CD4-positive, alpha-beta T cell treated with Interleukin-10 for 1 hour (primary cell): ENCODE measurements around the gene RALGAPA2.

Source experiments
- DNase-seq: peaks from one replicate; pipeline ENCODE4 v3.0.0-alpha.2; 2020

Gene RALGAPA2

GRCh38 chr20:20454850-20455627 lies 257.4 kb downstream of the RALGAPA2 start:
- DNase-seq: no peak

DNA sequence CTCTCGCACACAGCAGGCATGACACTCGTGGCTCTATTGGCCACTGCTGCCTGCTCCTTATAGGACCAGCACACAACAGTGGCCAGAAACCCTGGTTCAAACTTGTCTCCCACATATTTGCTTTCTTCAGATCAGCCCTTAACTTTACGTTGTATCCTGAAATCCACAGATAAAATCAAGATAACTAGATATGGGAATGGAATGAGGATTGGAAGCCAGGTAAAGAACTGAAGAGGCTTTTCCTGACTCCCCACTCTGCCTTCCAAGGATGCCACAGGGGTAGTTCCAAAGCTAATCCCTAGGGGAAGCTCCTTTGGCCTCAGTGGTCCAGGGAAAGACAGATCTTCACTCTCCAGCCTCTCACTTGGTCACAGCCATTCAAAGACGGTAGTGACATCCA lies 258.1 kb downstream of the RALGAPA2 start:
- DNase-seq: no peak

DNA sequence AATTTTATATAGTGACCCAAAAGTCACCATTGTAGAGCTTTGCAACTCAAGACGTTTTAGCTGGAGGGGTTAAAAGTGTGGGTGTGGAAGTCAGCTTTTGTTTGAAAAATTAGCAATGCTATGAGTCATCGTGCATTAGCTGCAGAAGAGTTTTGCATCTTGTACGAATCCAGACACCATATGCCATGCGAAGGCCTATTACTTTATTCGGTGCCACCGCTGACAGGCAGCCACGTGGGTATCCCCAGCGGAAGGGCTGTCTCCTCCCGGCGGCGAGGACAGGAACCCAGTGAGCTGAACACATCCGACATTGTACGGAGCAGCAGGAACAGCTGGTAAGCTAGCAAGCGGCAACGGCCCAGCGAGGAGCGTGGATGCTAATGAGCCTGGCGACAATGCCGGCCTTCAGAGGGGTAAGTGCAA lies 260.2 kb downstream of the RALGAPA2 start:
- peak; percentile 56 for DNase-seq

GRCh38 chr20:20450521-20450920 lies 261.9 kb downstream of the RALGAPA2 start:
- DNase-seq: no peak

DNA sequence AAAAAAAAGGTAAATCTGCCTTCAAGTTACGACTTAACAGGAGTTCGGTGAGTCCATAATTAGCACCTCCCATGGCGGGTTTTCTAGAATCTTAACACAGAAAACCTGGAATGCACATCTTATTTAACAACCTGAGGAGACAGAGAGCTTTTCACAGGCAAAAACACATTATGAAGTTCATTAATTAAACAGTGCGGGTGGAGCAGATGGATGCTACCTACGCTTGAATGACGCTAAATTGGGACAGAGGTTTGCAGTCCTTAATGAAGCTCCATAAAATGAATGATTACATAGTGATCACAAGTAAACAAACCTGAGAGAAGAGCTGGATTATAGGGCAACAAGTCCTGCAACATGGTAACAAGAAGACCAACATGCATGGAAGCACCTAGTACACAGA lies 263.6 kb downstream of the RALGAPA2 start:
- DNase-seq: no peak

DNA sequence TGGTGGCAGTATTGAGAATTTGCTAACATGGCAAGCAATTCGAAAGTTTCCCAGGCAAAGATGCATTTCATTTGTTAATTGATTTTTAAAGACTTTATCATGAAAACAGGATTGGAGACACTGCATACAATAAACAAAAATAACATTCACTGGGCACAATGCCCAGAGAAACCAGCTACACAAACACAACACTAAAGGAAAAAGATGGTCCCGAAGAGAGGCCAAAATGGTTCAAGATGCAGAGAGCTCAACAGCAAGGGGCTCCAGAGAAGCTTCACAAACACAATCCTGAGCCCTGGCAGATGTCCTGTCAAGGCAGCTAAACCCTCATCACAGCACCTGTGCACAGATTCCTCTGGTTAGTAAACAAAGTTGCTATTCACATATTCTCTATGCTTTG lies 265.2 kb downstream of the RALGAPA2 start:
- DNase-seq: no peak

- DNase-seq: no peak
Observed at GRCh38 chr20:20446425-20447015, 265.9 kb downstream of the RALGAPA2 start.

DNA sequence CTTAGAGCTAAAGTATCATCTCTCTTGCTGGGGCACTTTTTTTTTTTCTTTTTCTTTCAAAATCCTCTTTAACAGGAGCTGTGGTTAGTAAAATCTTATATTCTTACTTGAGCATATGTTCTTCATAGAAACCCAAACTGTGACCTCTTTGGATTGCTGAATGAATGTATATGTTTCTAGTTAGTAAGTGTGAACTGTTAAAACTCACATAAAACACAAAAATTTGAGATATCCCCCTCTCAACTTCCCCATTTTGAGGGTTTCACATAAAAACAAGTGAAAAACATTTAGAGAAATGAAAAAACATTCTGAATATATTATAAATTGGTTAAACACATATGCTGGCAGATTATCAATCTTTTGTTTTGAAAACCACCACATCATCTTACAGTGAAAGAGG lies 266.4 kb downstream of the RALGAPA2 start:
- DNase-seq: no peak

DNA sequence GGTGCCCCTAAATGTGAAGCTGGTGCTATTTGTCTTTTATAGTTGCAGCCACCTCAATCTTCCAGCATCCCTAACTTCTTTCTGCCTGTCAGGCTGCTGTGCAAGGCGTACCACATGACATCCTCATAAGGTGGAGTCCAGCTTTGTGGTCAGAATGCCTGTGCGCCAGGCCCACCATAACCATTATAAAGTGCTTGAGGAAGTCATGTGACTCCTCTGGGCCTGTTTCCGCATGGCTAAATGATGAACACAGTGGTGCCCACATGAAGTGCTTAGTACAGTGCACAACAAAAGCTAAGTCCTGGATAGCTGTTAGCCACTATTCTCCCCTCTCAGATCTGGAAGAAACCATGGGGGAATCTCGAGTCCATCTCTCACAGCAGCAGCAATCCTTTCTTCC lies 268.9 kb downstream of the RALGAPA2 start:
- no peak for DNase-seq

- no peak for DNase-seq
Observed at GRCh38 chr20:20442466-20442865, 270.0 kb downstream of the RALGAPA2 start.

- DNase-seq: no peak
Observed at GRCh38 chr20:20440886-20441658, 271.4 kb downstream of the RALGAPA2 start.

DNA sequence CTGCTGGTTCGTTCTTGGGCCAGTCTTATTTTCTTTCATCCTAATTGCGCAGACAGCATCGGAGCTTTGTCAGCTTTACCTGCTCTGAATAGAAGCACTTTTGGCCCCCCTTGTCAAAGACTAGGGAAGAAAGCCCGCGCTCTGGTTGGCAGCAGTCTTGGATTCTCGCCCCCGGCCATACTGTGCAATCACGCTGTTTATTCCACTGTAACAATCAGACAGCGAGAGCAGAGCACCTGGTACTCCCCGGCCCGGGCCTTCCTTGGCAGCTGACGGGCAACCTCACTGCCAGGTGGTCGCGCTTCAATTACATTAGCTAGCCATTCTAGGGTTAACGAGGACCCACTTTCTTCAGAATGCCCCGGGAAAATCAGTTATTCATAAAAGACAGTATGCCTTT lies 272.0 kb downstream of the RALGAPA2 start:
- DNase-seq: no peak

- no peak for DNase-seq
Observed at GRCh38 chr20:20439602-20440190, 272.7 kb downstream of the RALGAPA2 start.

DNA sequence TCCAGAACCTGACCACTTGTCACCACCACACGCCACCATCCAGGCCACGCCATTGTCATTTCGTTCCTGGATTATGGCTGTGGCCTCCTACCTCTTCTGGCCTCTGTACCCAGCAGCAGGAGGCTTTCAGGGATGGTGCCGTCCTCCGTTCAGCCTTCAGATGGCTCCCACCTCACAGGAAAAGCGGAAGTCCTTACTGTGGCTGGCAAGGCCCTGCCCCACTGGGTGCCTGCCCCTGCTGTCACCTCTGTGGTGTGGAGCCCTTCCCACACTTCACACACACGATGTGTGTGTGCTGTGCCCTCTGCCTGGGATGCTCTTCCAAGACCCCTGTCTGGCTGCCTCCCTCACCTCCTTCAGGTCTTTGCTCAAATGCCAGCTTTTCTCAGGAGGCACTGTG lies 275.1 kb downstream of the RALGAPA2 start:
- no peak for DNase-seq

DNA sequence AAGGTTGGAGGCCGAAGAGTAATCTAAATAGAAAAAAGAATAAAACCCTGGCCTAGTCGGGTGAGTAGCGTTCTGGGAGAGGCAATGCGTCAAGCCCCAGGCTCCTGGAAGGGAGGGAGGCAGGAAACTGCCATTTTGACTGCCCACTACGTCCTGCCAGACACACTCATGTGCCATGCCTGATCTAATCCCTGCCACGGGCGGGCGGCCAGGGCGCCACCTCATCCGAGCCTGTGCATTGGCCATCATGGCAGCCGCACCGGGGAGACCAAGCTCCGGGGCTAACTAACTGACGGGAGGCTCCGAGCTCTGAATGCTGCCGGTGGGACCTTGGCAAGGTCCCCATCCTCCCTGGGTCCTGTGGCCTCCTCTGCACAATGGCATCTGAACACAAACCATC lies 275.8 kb downstream of the RALGAPA2 start:
- DNase-seq: no peak

GRCh38 chr20:20435453-20435852 lies 277.0 kb downstream of the RALGAPA2 start:
- DNase-seq: no peak

DNA sequence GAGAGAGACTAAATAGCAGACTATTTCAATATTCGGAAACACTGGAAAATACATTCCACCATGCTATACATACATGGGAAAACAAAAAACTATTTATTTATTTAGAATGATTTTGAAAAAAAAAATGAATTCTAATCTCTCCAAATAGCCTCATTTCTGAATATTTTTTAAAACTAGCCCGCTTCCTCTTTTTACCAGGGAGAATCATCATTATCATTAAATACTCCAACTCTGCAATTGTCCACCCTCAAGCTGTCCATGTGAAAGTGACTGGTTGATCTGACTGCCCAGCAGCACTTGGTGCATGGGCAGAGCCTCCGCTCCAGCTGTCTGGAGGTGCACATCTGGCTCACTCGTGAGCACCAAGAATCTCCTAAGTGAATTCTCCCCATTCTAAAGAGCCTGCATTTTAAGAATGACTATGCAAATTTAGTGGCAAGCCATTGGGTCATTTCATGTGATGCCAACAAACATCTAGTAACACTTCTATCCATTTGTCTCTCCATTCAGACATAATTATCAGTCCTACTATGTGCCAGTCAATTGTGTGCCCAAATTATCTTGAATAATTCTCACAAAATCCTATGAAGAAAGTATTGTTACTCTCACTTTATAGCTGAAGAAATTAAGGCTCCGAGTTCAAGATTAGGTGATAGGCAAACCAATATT lies 279.7 kb downstream of the RALGAPA2 start:
- DNase-seq: no peak

- DNase-seq: no peak
Observed at GRCh38 chr20:20430066-20430465, 282.4 kb downstream of the RALGAPA2 start.

GRCh38 chr20:20428067-20428466 lies 284.4 kb downstream of the RALGAPA2 start:
- DNase-seq: no peak

GRCh38 chr20:20427227-20427864 lies 285.1 kb downstream of the RALGAPA2 start:
- no peak for DNase-seq

DNA sequence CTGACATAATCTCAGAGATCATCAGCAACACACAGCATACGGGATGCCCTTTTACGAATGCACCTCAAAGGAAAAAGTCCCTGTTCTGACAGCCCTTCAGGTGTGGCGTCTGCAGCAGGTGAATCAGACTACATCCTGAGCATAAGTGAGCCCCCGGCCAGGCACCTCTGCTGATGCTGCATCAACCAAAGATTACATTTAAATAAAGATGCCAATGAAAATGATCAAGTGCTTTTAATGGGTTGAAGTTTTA lies 285.9 kb downstream of the RALGAPA2 start:
- DNase-seq: no peak

- DNase-seq: no peak
Observed at GRCh38 chr20:20425823-20426654, 286.4 kb downstream of the RALGAPA2 start.
